HG03558 (cell line): ENCODE results near the gene LCN2.
"Not testable (repeated sequence)": the region's sequence is repeated elsewhere in the genome, so short reads cannot be mapped to it uniquely, and the experiment has no call there.

ENCODE experiments used
- ATAC-seq: cut with Tn5 transposase; IDR thresholded peaks from one replicate; pipeline ENCODE4 v1.9.1; 2021; ENCODE audit warnings: moderate number of reproducible peaks; ENCODE audit not compliant: unreplicated experiment; ENCODE audit errors: extremely low read depth

LCN2 gene

GRCh38 chr9:128127568-128127989 is 21.7 kb upstream of the LCN2 start, which contains the start of gene PTGES2:
Gene PTGES2, minus strand, starts transcription at chr9:128127729. Its CDS starts 12 bp downstream, at chr9:128127717.
- peak; percentile 32 for ATAC-seq

GRCh38 chr9:128127990-128128835 is 21.0 kb upstream of the LCN2 start:
- peak; percentile 38 for ATAC-seq

- ATAC-seq = no peak
These were observed 20.2 kb upstream of the LCN2 start for GRCh38 chr9:128128836-128129590.

- ATAC-seq = not testable (repeated sequence)
These were observed 19.2 kb upstream of the LCN2 start for GRCh38 chr9:128129976-128130590.

GRCh38 chr9:128130651-128131050 is 18.6 kb upstream of the LCN2 start:
- not testable (repeated sequence) for ATAC-seq

GRCh38 chr9:128131346-128131745 is 17.9 kb upstream of the LCN2 start:
- ATAC-seq = not testable (repeated sequence)

GRCh38 chr9:128132139-128132538 is 17.1 kb upstream of the LCN2 start:
- ATAC-seq = not testable (repeated sequence)

- not testable (repeated sequence) for ATAC-seq
These were observed 13.7 kb upstream of the LCN2 start for GRCh38 chr9:128135561-128135960.

GRCh38 chr9:128136816-128137793 is 12.1 kb upstream of the LCN2 start:
- ATAC-seq = no peak

- ATAC-seq = no peak
These were observed 11.3 kb upstream of the LCN2 start for GRCh38 chr9:128138001-128138400.

GRCh38 chr9:128139621-128140020 is 9.6 kb upstream of the LCN2 start:
- no peak for ATAC-seq

- ATAC-seq = no peak
These were observed 7.6 kb upstream of the LCN2 start for GRCh38 chr9:128141604-128142003.

- no peak for ATAC-seq
These were observed 7.2 kb upstream of the LCN2 start for GRCh38 chr9:128142061-128142460.

- no peak for ATAC-seq
These were observed 6.7 kb upstream of the LCN2 start for GRCh38 chr9:128142596-128142995.

GRCh38 chr9:128143525-128144238 is 5.6 kb upstream of the LCN2 start:
- ATAC-seq = no peak

GRCh38 chr9:128144239-128145181 is 4.7 kb upstream of the LCN2 start:
- no peak for ATAC-seq

- no peak for ATAC-seq
These were observed 3.7 kb upstream of the LCN2 start for GRCh38 chr9:128145536-128145935.

GRCh38 chr9:128145951-128146351 is 3.3 kb upstream of the LCN2 start:
- ATAC-seq = no peak
